GM18909 (cell line): ENCODE measurements around the gene FGD5.
"Not testable (repeated sequence)": the region's sequence is repeated elsewhere in the genome, so short reads cannot be mapped to it uniquely, and the experiment has no call there.

ENCODE experiments used
- ATAC-seq: cut with Tn5 transposase; IDR thresholded peaks from one replicate; pipeline ENCODE4 v1.9.1; 2021; ENCODE audit warnings: mild to moderate bottlenecking; ENCODE audit not compliant: unreplicated experiment, poor library complexity

The FGD5 gene

GRCh38 chr3:14803981-14804834, 14.6 kb upstream of the FGD5 start:
- ATAC-seq, result no peak

- ATAC-seq, result no peak
Measured at GRCh38 chr3:14804835-14805780, 13.7 kb upstream of the FGD5 start.

- no peak for ATAC-seq
Measured at GRCh38 chr3:14805961-14806537, 12.7 kb upstream of the FGD5 start.

GRCh38 chr3:14806641-14807263, 12.0 kb upstream of the FGD5 start:
- no peak for ATAC-seq

- no peak for ATAC-seq
Measured at GRCh38 chr3:14808025-14808424, 10.7 kb upstream of the FGD5 start.

- ATAC-seq, result no peak
Measured at GRCh38 chr3:14808502-14809266, 10.1 kb upstream of the FGD5 start.

- ATAC-seq, result not testable (repeated sequence)
Measured at GRCh38 chr3:14809611-14810010, 9.2 kb upstream of the FGD5 start.

- no peak for ATAC-seq
Measured at GRCh38 chr3:14810070-14810791, 8.5 kb upstream of the FGD5 start.

GRCh38 chr3:14810801-14811661, 7.7 kb upstream of the FGD5 start:
- ATAC-seq, result no peak

GRCh38 chr3:14811684-14812083, 7.1 kb upstream of the FGD5 start:
- ATAC-seq, result no peak

GRCh38 chr3:14812196-14812790, 6.5 kb upstream of the FGD5 start:
- ATAC-seq, result no peak

GRCh38 chr3:14814411-14814871, 4.3 kb upstream of the FGD5 start:
- ATAC-seq, result no peak

GRCh38 chr3:14816359-14816758, 2.4 kb upstream of the FGD5 start:
- no peak for ATAC-seq

- ATAC-seq, result no peak
Measured at GRCh38 chr3:14819671-14820070, 909 bp downstream of the FGD5 start.

GRCh38 chr3:14820156-14820555, 1.4 kb downstream of the FGD5 start:
- ATAC-seq, result no peak

GRCh38 chr3:14821151-14821550, 2.4 kb downstream of the FGD5 start:
- ATAC-seq, result no peak

GRCh38 chr3:14822134-14822533, 3.4 kb downstream of the FGD5 start:
- ATAC-seq, result no peak
